Common myeloid progenitor, CD34-positive (primary cell): ENCODE results near the gene DOHH.

Experiments used
- CTCF ChIA-PET: fragments of 350-600 bp; sonication (Branson Sonifier 250); formaldehyde crosslinking; loops from one replicate; lab custom pipeline; 2021; ENCODE audit warnings: antibody characterized with exemption; lab: Charles Lee
- POLR2A ChIA-PET: fragments of 350-600 bp; sonication (Branson Sonifier 250); formaldehyde crosslinking; loops from one replicate; lab custom pipeline; 2021; ENCODE audit warnings: antibody characterized with exemption; lab: Charles Lee
- DNase-seq, 3 donors: peaks; one replicate each; pipeline versions ENCODE4 v3.0.0 to v3.0.0-alpha.2; 2013
- H3K27ac ChIP-seq, 2 experiments: 1 replicate in 1 of 2; 2 replicates in 1 of 2; pipeline ENCODE4 v1.7.0; 2013; ENCODE audit warnings: inconsistent platforms in 2 of 2, low read length in 2 of 2, mild to moderate bottlenecking in 2 of 2, low read depth in 1 of 2, moderate library complexity in 1 of 2; ENCODE audit not compliant: severe bottlenecking in 2 of 2, insufficient read depth in 1 of 2, poor library complexity in 1 of 2
- H3K27me3 ChIP-seq, 5 experiments: replicated peaks in 2 of 5; 1 replicate in 3 of 5; 2 replicates in 2 of 5; pipeline versions ENCODE4 v1.6.1 to v1.7.0; 2013; ENCODE audit warnings: low read length in 4 of 5, mild to moderate bottlenecking in 2 of 5, moderate library complexity in 2 of 5, inconsistent platforms in 1 of 5; ENCODE audit not compliant: insufficient read depth in 5 of 5, control insufficient read depth in 4 of 5
- H3K36me3 ChIP-seq, 4 experiments: 1 replicate in 2 of 4; 2 replicates in 2 of 4; pipeline versions ENCODE4 v1.6.1 to v1.7.0; 2013; ENCODE audit warnings: low read length in 3 of 4, control low read depth in 1 of 4, mild to moderate bottlenecking in 1 of 4; ENCODE audit not compliant: control insufficient read depth in 4 of 4, insufficient read depth in 4 of 4
- H3K4me1 ChIP-seq, 4 experiments: 1 replicate in 3 of 4; 2 replicates in 1 of 4; pipeline versions ENCODE4 v1.6.1 to v1.7.1; 2013; ENCODE audit warnings: low read length in 3 of 4, mild to moderate bottlenecking in 3 of 4, control low read depth in 1 of 4, inconsistent platforms in 1 of 4, moderate library complexity in 1 of 4; ENCODE audit not compliant: control insufficient read depth in 4 of 4, insufficient read depth in 4 of 4; ENCODE audit errors: control extremely low read depth in 1 of 4
- H3K4me3 ChIP-seq, 7 experiments: 1 replicate in 4 of 7; 2 replicates in 3 of 7; pipeline versions ENCODE4 v1.5.1 to v1.7.0; 2013; ENCODE audit warnings: mild to moderate bottlenecking in 7 of 7, low read length in 6 of 7, moderate library complexity in 6 of 7, inconsistent platforms in 2 of 7, low read depth in 2 of 7, control low read depth in 1 of 7; ENCODE audit not compliant: insufficient read depth in 4 of 7, control insufficient read depth in 1 of 7; ENCODE audit errors: extremely low read depth in 1 of 7
- H3K9me3 ChIP-seq, 5 experiments: 1 replicate in 4 of 5; 2 replicates in 1 of 5; pipeline versions ENCODE4 v1.6.1 to v1.7.1; 2013; ENCODE audit warnings: low read length in 4 of 5, mild to moderate bottlenecking in 2 of 5, inconsistent platforms in 1 of 5, low read depth in 1 of 5, moderate library complexity in 1 of 5; ENCODE audit not compliant: control insufficient read depth in 4 of 5, insufficient read depth in 2 of 5; ENCODE audit errors: control extremely low read depth in 1 of 5
- WGBS: methylation state at CpG from one replicate; pipeline ENCODE4 v1.1.5; 2013; ENCODE audit not compliant: insufficient coverage; 5-methylcytosine and 5-hydroxymethylcytosine counted together

Gene DOHH

GRCh38 chr19:3478409-3479176 lies 21.9 kb downstream of the DOHH start:
- Histone ChIP-seq H3K27me3 (no peaks in the 10 kb centered on the region), H3K36me3 (peaks cover 4 to 31% (median 20%) of the 10 kb centered on the region in 4 experiments), H3K27ac (peak overlapping the region; percentile 61 to 73), H3K4me3 (peak overlapping the region; percentile 45 to 80 (median 66)), H3K4me1 (peaks cover 0 to 28% (median 22%) of the 10 kb centered on the region in 4 experiments), H3K9me3 (no peaks in the 10 kb centered on the region)
- CTCF ChIA-PET, result interaction anchor here (0.5 to 2.0 kb wide), 7 partner anchors 8 to 503 kb away, joined by 3 to 13 read pairs (median 4); partner anchors contain the start of gene DOHH
- peak; percentile 37 to 67 (median 66) for DNase-seq
- 0% methylated on average over 6 of the region's 27 CpGs for WGBS
- POLR2A ChIA-PET, result interaction anchor here (0.6 to 1.3 kb wide), 5 partner anchors 22 to 528 kb away, joined by 3 to 5 read pairs (median 3); partner anchors contain the start of gene DOHH

GRCh38 chr19:3477951-3478350 lies 22.5 kb downstream of the DOHH start:
- Histone ChIP-seq H3K4me1 (peaks cover 0 to 28% (median 22%) of the 10 kb centered on the region in 4 experiments), H3K27ac (peak overlapping the region; percentile 61 to 73), H3K36me3 (peaks cover 4 to 29% (median 20%) of the 10 kb centered on the region in 4 experiments), H3K27me3 (no peaks in the 10 kb centered on the region), H3K4me3 (peak overlapping the region in 6 of 7 experiments; percentile 27 to 80 (median 68)), H3K9me3 (no peaks in the 10 kb centered on the region)
- ChIA-PET CTCF (interaction anchor here (0.6 to 1.5 kb wide), 2 partner anchors 9 to 172 kb away, joined by 3 to 5 read pairs; no protein-coding TSS in a partner anchor), POLR2A (interaction anchor here (0.8 kb wide), 1 partner anchor 23 kb away, joined by 3 read pairs; the partner anchor contains the start of gene DOHH)
- WGBS, result 100% methylated on average over 1 of the region's 2 CpGs
- peak in 2 of 3 donors; percentile 26 to 34 for DNase-seq

GRCh38 chr19:3477506-3477905 lies 23.0 kb downstream of the DOHH start:
- H3K27me3 ChIP-seq, result no peaks in the 10 kb centered on the region
- H3K36me3 ChIP-seq, result peaks cover 4 to 27% (median 20%) of the 10 kb centered on the region in 4 experiments
- POLR2A ChIA-PET, result no interaction called here
- no peaks in the 10 kb centered on the region for H3K9me3 ChIP-seq
- peak overlapping the region in 1 of 2 experiments; percentile 73 for H3K27ac ChIP-seq
- peak overlapping the region in 3 of 7 experiments; percentile 66 to 80 (median 69) for H3K4me3 ChIP-seq
- peaks cover 0 to 28% (median 22%) of the 10 kb centered on the region in 4 experiments for H3K4me1 ChIP-seq
- CTCF ChIA-PET, result interaction anchor here (0.6 kb wide), 1 partner anchor 171 kb away, joined by 3 read pairs; no protein-coding TSS in a partner anchor
- DNase-seq, result no peak

GRCh38 chr19:3476830-3477229 lies 23.6 kb downstream of the DOHH start:
- POLR2A ChIA-PET, result no interaction called here
- peaks cover 0 to 32% (median 24%) of the 10 kb centered on the region in 4 experiments for H3K4me1 ChIP-seq
- DNase-seq, result no peak
- H3K9me3 ChIP-seq, result no peaks in the 10 kb centered on the region
- WGBS, result 100% methylated on average over 2 of the region's 2 CpGs
- H3K36me3 ChIP-seq, result peaks cover 4 to 27% (median 20%) of the 10 kb centered on the region in 4 experiments
- CTCF ChIA-PET, result interaction anchor here (1.1 kb wide), 1 partner anchor 15 kb away, joined by 3 read pairs; no protein-coding TSS in a partner anchor
- H3K27ac ChIP-seq, result no peak overlapping the region
- no peaks in the 10 kb centered on the region for H3K27me3 ChIP-seq
- H3K4me3 ChIP-seq, result no peak overlapping the region

- no peak for DNase-seq
- H3K27ac ChIP-seq, result peak overlapping the region in 1 of 2 experiments; percentile 18
- H3K9me3 ChIP-seq, result no peaks in the 10 kb centered on the region
- peaks cover 0 to 28% (median 20%) of the 10 kb centered on the region in 4 experiments for H3K4me1 ChIP-seq
- no peaks in the 10 kb centered on the region for H3K27me3 ChIP-seq
- no peak overlapping the region for H3K4me3 ChIP-seq
- POLR2A ChIA-PET, result interaction anchor here (0.6 kb wide), 1 partner anchor 26 kb away, joined by 3 read pairs; no protein-coding TSS in a partner anchor
- CTCF ChIA-PET, result no interaction called here
- H3K36me3 ChIP-seq, result peaks cover 4 to 27% (median 20%) of the 10 kb centered on the region in 4 experiments
- WGBS, result 98% methylated on average over 4 of the region's 4 CpGs
These were observed 25.0 kb downstream of the DOHH start for GRCh38 chr19:3475449-3475848.

- 90% methylated on average over 2 of the region's 2 CpGs for WGBS
- peaks cover 4 to 27% (median 20%) of the 10 kb centered on the region in 4 experiments for H3K36me3 ChIP-seq
- H3K9me3 ChIP-seq, result no peaks in the 10 kb centered on the region
- POLR2A ChIA-PET, result no interaction called here
- CTCF ChIA-PET, result interaction anchor here (1.3 to 5.1 kb wide), 2 partner anchors 9 to 45 kb away, joined by 4 to 33 read pairs; partner anchors contain the start of gene SMIM44
- no peak overlapping the region for H3K4me3 ChIP-seq
- peaks cover 0 to 23% (median 15%) of the 10 kb centered on the region in 4 experiments for H3K4me1 ChIP-seq
- no peak overlapping the region for H3K27ac ChIP-seq
- DNase-seq, result no peak
- no peaks in the 10 kb centered on the region for H3K27me3 ChIP-seq
These were observed 25.9 kb downstream of the DOHH start for GRCh38 chr19:3474614-3475013.
